Neural cell (in vitro differentiated cells): ENCODE results near the gene ATP11A. TPM values are rescaled to one million over a fixed set of nuclear protein-coding genes. Genes with fewer than 3 reads are reported as not detected.

Experiments used
- H2AFZ ChIP-seq: fragments of 200-600, 300-800 bp; sonication (generic), shearing (Covaris generic); 2 replicates; pipeline ENCODE4 v1.6.0; 2014; ENCODE audit warnings: low read depth, mild to moderate bottlenecking, antibody characterized with exemption, low read length, moderate library complexity
- H3F3A ChIP-seq: fragments of 200-600 bp; shearing (Covaris generic); 2 replicates; pipeline ENCODE4 v1.6.1; 2016; ENCODE audit warnings: mild to moderate bottlenecking, moderate library complexity, mixed read lengths, antibody characterized with exemption, low read length; ENCODE audit not compliant: insufficient read depth, poor library complexity, severe bottlenecking
- H3K27ac ChIP-seq: fragments of 200-600, 300-800 bp; sonication (generic), shearing (Covaris generic); 2 replicates; pipeline ENCODE4 v1.5.1; 2014; ENCODE audit warnings: mild to moderate bottlenecking, low read length, moderate library complexity
- H3K27me3 ChIP-seq: fragments of 300-800, 200-600 bp; sonication (generic), shearing (Covaris generic); 2 replicates; pipeline ENCODE4 v1.6.0; 2014; ENCODE audit warnings: mild to moderate bottlenecking, low read depth, low read length, moderate library complexity; ENCODE audit not compliant: insufficient read depth
- H3K36me3 ChIP-seq: fragments of 300-800, 200-600 bp; sonication (generic), shearing (Covaris generic); 2 replicates; pipeline ENCODE4 v1.5.1; 2014; ENCODE audit warnings: mild to moderate bottlenecking, antibody characterized with exemption, low read length, moderate library complexity; ENCODE audit not compliant: insufficient read depth
- H3K4me2 ChIP-seq: fragments of 300-800, 200-600 bp; sonication (generic), shearing (Covaris generic); 2 replicates; pipeline ENCODE4 v1.6.0; 2014; ENCODE audit warnings: mild to moderate bottlenecking, low read length
- H3K4me3 ChIP-seq: fragments of 300-800, 200-600 bp; sonication (generic), shearing (Covaris generic); 2 replicates; pipeline ENCODE4 v1.5.1; 2014; ENCODE audit warnings: mild to moderate bottlenecking, low read length, moderate library complexity
- H3K79me2 ChIP-seq: fragments of 200-600 bp; shearing (Covaris generic); replicated peaks from 2 replicates; pipeline ENCODE4 v1.6.0; 2014; ENCODE audit warnings: mild to moderate bottlenecking, low read length, moderate library complexity; ENCODE audit not compliant: insufficient read depth
- H3K9ac ChIP-seq: fragments of 300-800, 200-600 bp; sonication (generic), shearing (Covaris generic); 2 replicates; pipeline ENCODE4 v1.6.1; 2016; ENCODE audit warnings: mild to moderate bottlenecking, low read length, mixed read lengths
- H3K9me2 ChIP-seq: fragments of 200-600 bp; shearing (Covaris generic); 2 replicates; pipeline ENCODE4 v1.6.1; 2016; ENCODE audit warnings: mild to moderate bottlenecking, low read length, mixed read lengths; ENCODE audit not compliant: insufficient read depth
- H3K9me3 ChIP-seq: fragments of 200-600, 300-800 bp; sonication (generic), shearing (Covaris generic); 2 replicates; pipeline ENCODE4 v1.6.1; 2016; ENCODE audit warnings: mild to moderate bottlenecking, mixed run types, low read length, moderate library complexity, mixed read lengths
- H4K20me1 ChIP-seq: fragments of 200-600 bp; shearing (Covaris generic); 2 replicates; pipeline ENCODE4 v1.6.1; 2016; ENCODE audit warnings: mild to moderate bottlenecking, mixed run types; ENCODE audit not compliant: insufficient read depth
- CTCF ChIP-seq: fragments of 450-650 bp; IDR thresholded peaks from 2 replicates; pipeline ENCODE4 v1.5.1; 2014; ENCODE audit warnings: antibody characterized with exemption, mild to moderate bottlenecking, moderate library complexity; ENCODE audit not compliant: poor library complexity, severe bottlenecking
- EP300 ChIP-seq: fragments of 450-650 bp; conservative IDR thresholded peaks from 2 replicates; pipeline ENCODE4 v1.6.1; 2014; ENCODE audit warnings: antibody characterized with exemption, mild to moderate bottlenecking, moderate library complexity; ENCODE audit not compliant: poor library complexity, severe bottlenecking
- EZH2 ChIP-seq: fragments of 200-600, 300-800 bp; shearing (Covaris generic), sonication (generic); IDR thresholded peaks from 2 replicates; pipeline ENCODE4 v1.6.1; 2014; ENCODE audit warnings: antibody characterized with exemption, low read length, borderline replicate concordance, mild to moderate bottlenecking; ENCODE audit not compliant: insufficient read depth, poor library complexity, severe bottlenecking
- MXI1 ChIP-seq: fragments of 450-650 bp; conservative IDR thresholded peaks from 2 replicates; pipeline ENCODE4 v1.6.1; 2014; ENCODE audit warnings: antibody characterized with exemption, mild to moderate bottlenecking; ENCODE audit not compliant: poor library complexity, severe bottlenecking
- POLR2AphosphoS5 ChIP-seq: IDR thresholded peaks from 2 replicates; pipeline ENCODE4 v1.6.1; 2012
- RAD21 ChIP-seq: fragments of 450-650 bp; conservative IDR thresholded peaks from 2 replicates; pipeline ENCODE4 v1.6.1; 2014; ENCODE audit warnings: antibody characterized with exemption, mild to moderate bottlenecking, moderate library complexity
- REST ChIP-seq: IDR thresholded peaks from 2 replicates; pipeline ENCODE4 v1.6.1; 2012; ENCODE audit warnings: borderline replicate concordance
- SMC3 ChIP-seq: fragments of 450-650 bp; conservative IDR thresholded peaks from 2 replicates; pipeline ENCODE4 v1.6.1; 2014; ENCODE audit warnings: antibody characterized with exemption, mild to moderate bottlenecking, moderate library complexity; ENCODE audit not compliant: poor library complexity
- TAF1 ChIP-seq: IDR thresholded peaks from 2 replicates; pipeline ENCODE4 v1.6.1; 2012; ENCODE audit warnings: low read depth
- polyA plus RNA-seq: library from polyadenylated mRNA; depleted of rRNA; stranded (reverse); fragments of >200 nt; gene quantifications from 2 replicates; pipeline ENCODE4 v1.2.3, GENCODE V29; 2014

Gene ATP11A
- polyA plus RNA-seq, 1 donor from 2014 or later = 3.0 TPM

GRCh38 chr13:112773601-112774447 lies 84.0 kb downstream of the ATP11A start:
- H3K9ac ChIP-seq = no peak overlapping the region
- no peaks in the 10 kb centered on the region for H3K9me3 ChIP-seq
- H3K4me3 ChIP-seq = no peak overlapping the region
- no peaks in the 10 kb centered on the region for H3K79me2 ChIP-seq
- no peaks in the 10 kb centered on the region for H3K9me2 ChIP-seq
- no peaks in the 10 kb centered on the region for H3K36me3 ChIP-seq
- no peaks in the 10 kb centered on the region for H4K20me1 ChIP-seq
- H3F3A ChIP-seq = no peaks in the 10 kb centered on the region
- no peak overlapping the region for H2AFZ ChIP-seq
- no peak overlapping the region for H3K27ac ChIP-seq
- TF ChIP-seq MXI1 (no peak), EZH2 (no peak), SMC3 (no peak), TAF1 (no peak), REST (no peak), EP300 (no peak), RAD21 (no peak)
- no peaks in the 10 kb centered on the region for H3K27me3 ChIP-seq
- H3K4me2 ChIP-seq = no peak overlapping the region

- H3K9me2 ChIP-seq = no peaks in the 10 kb centered on the region
- no peaks in the 10 kb centered on the region for H4K20me1 ChIP-seq
- H3K36me3 ChIP-seq = no peaks in the 10 kb centered on the region
- H3F3A ChIP-seq = no peaks in the 10 kb centered on the region
- no peaks in the 10 kb centered on the region for H3K79me2 ChIP-seq
- no peaks in the 10 kb centered on the region for H3K9me3 ChIP-seq
- no peak overlapping the region for H2AFZ ChIP-seq
- no peaks in the 10 kb centered on the region for H3K27me3 ChIP-seq
- no peak overlapping the region for H3K27ac ChIP-seq
- H3K4me3 ChIP-seq = no peak overlapping the region
- TF ChIP-seq REST = no peak
- TF ChIP-seq MXI1 = no peak
- no peak for TF ChIP-seq TAF1
- TF ChIP-seq POLR2AphosphoS5 = no peak
- TF ChIP-seq EZH2 = no peak
- no peak for TF ChIP-seq EP300
- no peak for TF ChIP-seq RAD21
- TF ChIP-seq SMC3 = no peak
- no peak for TF ChIP-seq CTCF
- no peak overlapping the region for H3K9ac ChIP-seq
- no peak overlapping the region for H3K4me2 ChIP-seq
These were observed 84.6 kb downstream of the ATP11A start for GRCh38 chr13:112774448-112774792.
